Activated CD4-positive, alpha-beta memory T cell treated with anti-CD3 and anti-CD28 coated beads for 36 hours (primary cell): ENCODE results near the gene MUC5AC. TPM values are rescaled to one million over a fixed set of nuclear protein-coding genes. Genes with fewer than 3 reads are reported as not detected.

Experiments used
- CTCF ChIA-PET: fragments of 350-600 bp; sonication (Branson Sonifier 250); formaldehyde crosslinking; loops from one replicate; lab custom pipeline; 2021; ENCODE audit warnings: antibody characterized with exemption, inconsistent platforms; lab: Charles Lee
- POLR2A ChIA-PET: fragments of 350-600 bp; sonication (Branson Sonifier 250); formaldehyde crosslinking; loops from one replicate; lab custom pipeline; 2021; ENCODE audit warnings: antibody characterized with exemption; lab: Charles Lee
- DNase-seq: peaks from one replicate; pipeline ENCODE4 v3.0.0-alpha.2; 2020
- H3K27ac Mint-ChIP-seq: one replicate; pipeline ENCODE4 v1.8.0; 2021; ENCODE audit warnings: mixed read lengths
- H3K27me3 Mint-ChIP-seq: one replicate; pipeline ENCODE4 v1.8.0; 2021; ENCODE audit warnings: mixed read lengths
- H3K36me3 Mint-ChIP-seq: one replicate; pipeline ENCODE4 v1.8.0; 2021; ENCODE audit warnings: mixed read lengths
- H3K4me1 Mint-ChIP-seq: one replicate; pipeline ENCODE4 v1.8.0; 2021; ENCODE audit warnings: low read depth, mixed read lengths
- H3K4me3 Mint-ChIP-seq: one replicate; pipeline ENCODE4 v1.8.0; 2021; ENCODE audit warnings: mild to moderate bottlenecking, mixed read lengths
- H3K9me3 Mint-ChIP-seq: one replicate; pipeline ENCODE4 v1.8.0; 2021; ENCODE audit warnings: mixed read lengths
- intact Hi-C: fragments of 100-400 bp; cut with micrococcal nuclease; formaldehyde crosslinking; loops from one replicate; pipeline ENCODE4 v1.15.1; 2023
- total RNA-seq, 2 experiments: library from RNA; stranded (reverse); gene quantifications; one replicate each; pipeline ENCODE4 v1.2.3, GENCODE V29; 2021

The MUC5AC gene
- total RNA-seq, 2 experiments from 2014 or later, result not detected

GRCh38 chr11:1234054-1234720, 76.4 kb downstream of the MUC5AC start:
- no peak overlapping the region for H3K4me3 Mint-ChIP-seq
- no peaks in the 10 kb centered on the region for H3K4me1 Mint-ChIP-seq
- no peaks in the 10 kb centered on the region for H3K36me3 Mint-ChIP-seq
- H3K27me3 Mint-ChIP-seq, result no peaks in the 10 kb centered on the region
- intact Hi-C loops, result no loop called here
- H3K27ac Mint-ChIP-seq, result no peak overlapping the region
- H3K9me3 Mint-ChIP-seq, result no peaks in the 10 kb centered on the region
- CTCF ChIA-PET, result no interaction called here
- DNase-seq, result no peak
- POLR2A ChIA-PET, result no interaction called here

- Mint-ChIP-seq H3K27me3 (no peaks in the 10 kb centered on the region), H3K4me1 (no peaks in the 10 kb centered on the region), H3K9me3 (no peaks in the 10 kb centered on the region), H3K27ac (no peak overlapping the region), H3K4me3 (no peak overlapping the region), H3K36me3 (no peaks in the 10 kb centered on the region)
- ChIA-PET POLR2A (no interaction called here), CTCF (no interaction called here)
- intact Hi-C loops, result no loop called here
- DNase-seq, result no peak
These were observed 77.1 kb downstream of the MUC5AC start for GRCh38 chr11:1234771-1235305.

DNA sequence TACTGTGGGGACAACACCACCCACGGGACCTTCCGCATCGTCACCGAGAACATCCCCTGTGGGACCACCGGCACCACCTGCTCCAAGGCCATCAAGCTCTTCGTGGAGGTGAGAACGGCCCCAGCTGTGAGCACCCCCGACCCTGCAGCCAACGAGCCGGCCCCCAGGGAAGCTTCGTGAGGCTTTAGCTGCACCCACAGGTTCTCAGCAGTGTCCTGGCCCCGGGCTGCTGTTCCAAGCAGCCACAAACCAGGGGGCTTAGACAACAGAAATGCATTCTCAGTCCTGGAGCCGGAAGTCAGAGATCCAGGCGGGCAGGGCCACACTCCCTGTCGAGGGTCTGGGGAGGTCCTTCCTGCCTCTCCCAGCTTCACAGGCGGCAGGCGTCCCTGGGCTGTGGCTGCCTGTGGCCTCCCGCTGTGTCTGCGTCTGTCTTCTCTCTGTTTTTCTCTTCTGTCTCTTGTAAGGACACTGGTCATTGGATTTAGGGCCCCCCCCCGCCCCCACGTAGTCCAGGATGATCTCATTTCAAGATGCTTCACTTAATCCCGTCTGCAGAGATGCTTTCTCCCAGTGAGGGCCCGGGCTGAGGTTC, 77.7 kb downstream of the MUC5AC start:
- Mint-ChIP-seq H3K36me3 (no peaks in the 10 kb centered on the region), H3K4me1 (no peaks in the 10 kb centered on the region), H3K27ac (no peak overlapping the region), H3K9me3 (no peaks in the 10 kb centered on the region), H3K4me3 (no peak overlapping the region), H3K27me3 (no peaks in the 10 kb centered on the region)
- DNase-seq, result no peak
- intact Hi-C loops, result no loop called here
- ChIA-PET POLR2A (interaction anchor here (0.6 kb wide), 1 partner anchor 74 kb away, joined by 3 read pairs; no protein-coding TSS in a partner anchor), CTCF (no interaction called here)

DNA sequence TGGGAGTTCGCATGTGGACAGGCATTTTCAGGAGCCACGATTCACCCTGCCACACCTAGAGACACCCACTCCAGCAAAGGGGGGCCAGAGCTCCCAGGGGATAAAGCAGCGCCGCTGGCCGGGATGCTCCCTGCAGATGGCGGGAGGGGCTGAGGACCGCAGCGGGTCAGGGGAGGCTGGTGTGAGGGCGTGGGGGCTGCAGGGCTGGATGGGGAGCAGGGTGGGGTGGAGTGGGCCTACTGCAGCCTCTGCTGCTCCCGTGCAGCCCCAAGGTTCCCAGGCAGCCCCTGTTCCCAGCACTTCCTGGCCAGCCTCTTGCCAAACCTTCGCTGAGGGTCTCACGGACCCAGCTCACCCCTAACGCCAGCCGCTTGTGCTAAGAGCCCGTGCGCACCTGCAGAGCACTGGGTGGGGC, 78.2 kb downstream of the MUC5AC start:
- no peak overlapping the region for H3K4me3 Mint-ChIP-seq
- no peaks in the 10 kb centered on the region for H3K4me1 Mint-ChIP-seq
- ChIA-PET CTCF (no interaction called here), POLR2A (interaction anchor here (0.6 kb wide), 1 partner anchor 74 kb away, joined by 3 read pairs; no protein-coding TSS in a partner anchor)
- no peaks in the 10 kb centered on the region for H3K36me3 Mint-ChIP-seq
- intact Hi-C loops, result no loop called here
- no peaks in the 10 kb centered on the region for H3K27me3 Mint-ChIP-seq
- DNase-seq, result no peak
- no peak overlapping the region for H3K27ac Mint-ChIP-seq
- H3K9me3 Mint-ChIP-seq, result no peaks in the 10 kb centered on the region

GRCh38 chr11:1236316-1237127, 78.8 kb downstream of the MUC5AC start:
- no peak for DNase-seq
- no peak overlapping the region for H3K4me3 Mint-ChIP-seq
- intact Hi-C loops, result no loop called here
- POLR2A ChIA-PET, result interaction anchor here (0.6 kb wide), 1 partner anchor 75 kb away, joined by 3 read pairs; no protein-coding TSS in a partner anchor
- CTCF ChIA-PET, result no interaction called here
- no peaks in the 10 kb centered on the region for H3K9me3 Mint-ChIP-seq
- H3K27me3 Mint-ChIP-seq, result no peaks in the 10 kb centered on the region
- H3K4me1 Mint-ChIP-seq, result no peaks in the 10 kb centered on the region
- H3K36me3 Mint-ChIP-seq, result no peaks in the 10 kb centered on the region
- H3K27ac Mint-ChIP-seq, result no peak overlapping the region

DNA sequence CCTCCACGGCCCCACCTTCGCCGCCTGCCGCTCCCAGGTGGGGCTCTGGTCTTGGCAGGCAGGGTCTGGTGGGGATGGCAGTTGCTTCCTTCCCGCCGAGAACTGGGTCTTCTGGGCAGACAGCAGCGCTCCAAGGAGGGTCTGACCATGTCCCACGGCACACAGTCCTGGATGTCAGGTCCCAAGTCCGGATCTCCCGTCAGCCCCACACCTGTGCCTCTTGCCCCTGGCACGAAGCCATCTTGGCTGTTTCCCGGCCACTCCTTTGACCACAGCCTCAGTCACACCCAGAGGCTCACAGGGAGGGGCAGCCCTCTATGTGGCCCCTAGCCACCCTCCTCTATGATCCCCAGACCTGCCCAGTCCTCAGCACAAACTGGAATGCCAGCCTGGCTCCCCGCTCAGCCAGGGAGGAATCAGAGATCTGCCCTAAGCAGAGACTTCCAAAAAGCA, 79.4 kb downstream of the MUC5AC start:
- intact Hi-C loops, result no loop called here
- Mint-ChIP-seq H3K9me3 (no peaks in the 10 kb centered on the region), H3K4me1 (no peaks in the 10 kb centered on the region), H3K4me3 (no peak overlapping the region), H3K36me3 (no peaks in the 10 kb centered on the region), H3K27me3 (no peaks in the 10 kb centered on the region), H3K27ac (no peak overlapping the region)
- ChIA-PET POLR2A (no interaction called here), CTCF (no interaction called here)
- no peak for DNase-seq

DNA sequence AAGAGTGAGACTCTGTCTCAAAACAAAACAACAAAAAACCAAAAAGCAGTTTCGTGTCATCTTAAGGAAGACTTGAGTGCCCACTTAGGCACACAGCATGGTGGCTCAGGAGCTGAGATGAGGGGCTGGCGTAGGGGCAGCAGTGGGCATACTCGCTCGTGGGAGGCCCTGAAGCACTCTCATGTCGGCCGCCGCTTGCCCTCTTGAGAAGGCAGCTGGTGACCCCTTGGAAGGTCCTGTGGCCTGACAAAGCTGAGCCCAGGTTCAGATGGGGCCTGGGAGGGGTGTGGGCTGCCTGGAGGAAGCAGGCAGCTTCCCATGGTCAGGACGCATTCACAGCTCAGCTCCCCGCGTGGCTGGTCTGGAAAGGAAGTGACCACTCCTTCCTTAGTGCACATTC, 80.1 kb downstream of the MUC5AC start:
- ChIA-PET CTCF (no interaction called here), POLR2A (no interaction called here)
- H3K4me3 Mint-ChIP-seq, result no peak overlapping the region
- DNase-seq, result no peak
- H3K4me1 Mint-ChIP-seq, result no peaks in the 10 kb centered on the region
- no peaks in the 10 kb centered on the region for H3K9me3 Mint-ChIP-seq
- intact Hi-C loops, result no loop called here
- H3K27me3 Mint-ChIP-seq, result no peaks in the 10 kb centered on the region
- H3K36me3 Mint-ChIP-seq, result no peaks in the 10 kb centered on the region
- no peak overlapping the region for H3K27ac Mint-ChIP-seq

GRCh38 chr11:1238767-1239595, 81.2 kb downstream of the MUC5AC start:
- intact Hi-C loops, result no loop called here
- POLR2A ChIA-PET, result no interaction called here
- no peaks in the 10 kb centered on the region for H3K36me3 Mint-ChIP-seq
- no peaks in the 10 kb centered on the region for H3K9me3 Mint-ChIP-seq
- CTCF ChIA-PET, result no interaction called here
- H3K27me3 Mint-ChIP-seq, result no peaks in the 10 kb centered on the region
- DNase-seq, result no peak
- no peak overlapping the region for H3K4me3 Mint-ChIP-seq
- no peak overlapping the region for H3K27ac Mint-ChIP-seq
- H3K4me1 Mint-ChIP-seq, result no peaks in the 10 kb centered on the region

DNA sequence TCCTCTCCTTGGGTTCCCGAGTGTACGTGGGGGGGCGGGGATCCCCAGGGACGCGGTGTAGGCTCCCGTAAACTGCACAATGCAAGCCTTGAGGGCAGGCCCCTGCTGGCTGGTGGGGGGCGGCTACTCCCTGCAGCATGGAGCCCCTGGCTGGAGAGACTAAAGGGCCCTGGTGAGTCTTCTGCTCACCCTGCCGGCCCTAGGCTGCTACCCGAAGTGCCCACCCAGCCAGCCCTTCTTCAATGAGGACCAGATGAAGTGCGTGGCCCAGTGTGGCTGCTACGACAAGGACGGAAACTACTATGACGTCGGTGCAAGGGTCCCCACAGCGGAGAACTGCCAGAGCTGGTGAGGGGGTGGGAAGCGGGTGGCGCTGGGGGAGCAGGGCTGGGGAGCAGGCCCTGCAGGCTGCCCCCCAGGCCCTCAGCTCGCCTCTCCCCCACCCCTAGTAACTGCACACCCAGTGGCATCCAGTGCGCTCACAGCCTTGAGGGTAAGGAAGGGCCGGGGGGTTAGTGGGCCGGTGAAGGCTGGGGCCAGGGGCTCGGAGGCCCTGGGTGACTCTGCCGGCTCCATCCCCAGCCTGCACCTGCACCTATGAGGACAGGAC, 81.9 kb downstream of the MUC5AC start:
- Mint-ChIP-seq H3K9me3 (no peaks in the 10 kb centered on the region), H3K27ac (no peak overlapping the region), H3K4me3 (no peak overlapping the region), H3K36me3 (no peaks in the 10 kb centered on the region), H3K27me3 (no peaks in the 10 kb centered on the region), H3K4me1 (no peaks in the 10 kb centered on the region)
- POLR2A ChIA-PET, result no interaction called here
- intact Hi-C loops, result no loop called here
- CTCF ChIA-PET, result no interaction called here
- DNase-seq, result no peak

DNA sequence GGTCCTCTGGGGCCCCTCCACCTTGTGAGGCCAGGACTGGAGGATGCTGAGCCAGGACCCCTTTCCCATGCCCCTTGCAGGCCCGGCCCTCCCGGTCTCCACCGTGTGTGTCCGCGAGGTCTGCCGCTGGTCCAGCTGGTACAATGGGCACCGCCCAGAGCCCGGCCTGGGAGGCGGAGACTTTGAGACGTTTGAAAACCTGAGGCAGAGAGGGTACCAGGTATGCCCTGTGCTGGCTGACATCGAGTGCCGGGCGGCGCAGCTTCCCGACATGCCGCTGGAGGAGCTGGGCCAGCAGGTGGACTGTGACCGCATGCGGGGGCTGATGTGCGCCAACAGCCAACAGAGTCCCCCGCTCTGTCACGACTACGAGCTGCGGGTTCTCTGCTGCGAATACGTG, 83.0 kb downstream of the MUC5AC start:
- Mint-ChIP-seq H3K4me1 (no peaks in the 10 kb centered on the region), H3K4me3 (no peak overlapping the region), H3K27ac (no peak overlapping the region), H3K9me3 (no peaks in the 10 kb centered on the region), H3K27me3 (no peaks in the 10 kb centered on the region), H3K36me3 (no peaks in the 10 kb centered on the region)
- DNase-seq, result no peak
- intact Hi-C loops, result no loop called here
- CTCF ChIA-PET, result interaction anchor here (0.8 kb wide), 1 partner anchor 38 kb away, joined by 3 read pairs; no protein-coding TSS in a partner anchor
- POLR2A ChIA-PET, result no interaction called here

GRCh38 chr11:1241706-1242105, 84.0 kb downstream of the MUC5AC start:
- H3K9me3 Mint-ChIP-seq, result no peaks in the 10 kb centered on the region
- no peaks in the 10 kb centered on the region for H3K36me3 Mint-ChIP-seq
- CTCF ChIA-PET, result no interaction called here
- intact Hi-C loops, result no loop called here
- H3K27me3 Mint-ChIP-seq, result no peaks in the 10 kb centered on the region
- no peaks in the 10 kb centered on the region for H3K4me1 Mint-ChIP-seq
- H3K4me3 Mint-ChIP-seq, result no peak overlapping the region
- DNase-seq, result no peak
- no peak overlapping the region for H3K27ac Mint-ChIP-seq
- POLR2A ChIA-PET, result no interaction called here
